ENCODE measurements around the gene UBTF. TPM values are rescaled to one million over a fixed set of nuclear protein-coding genes. Genes with fewer than 3 reads are reported as not detected.

Gene UBTF
- total and polyA plus RNA-seq, 9 of the 15 experiments (the other 6 are each of a cell fraction or from before 2014, with no cell fraction given): 1.2 to 113 (median 83.6) TPM

GRCh38 chr17:44217738-44218343 is 1.6 kb downstream of the UBTF start (continued):
- no peak for TF ChIP-seq PATZ1 (CRISPR knock-in tag; IDR thresholded peaks at IDR 0.05; ENCODE audit: borderline replicate concordance)
- no peak for TF ChIP-seq NFRKB (IDR thresholded peaks at IDR 0.05; ENCODE audit: low read depth)
- TF ChIP-seq PHF8 (IDR thresholded peaks at IDR 0.05; ENCODE audit: borderline replicate concordance, low read length): 0 out of 2 replicates have a peak, but pooled peaks have one; percentile 0
- TF ChIP-seq ZNF583 (CRISPR knock-in tag; IDR thresholded peaks at IDR 0.05): no peak
- TF ChIP-seq ZNF282 (CRISPR knock-in tag; IDR thresholded peaks at IDR 0.05): 0 out of 2 replicates have a peak, but pooled peaks have one; percentile 63
- TF ChIP-seq SMAD4 (CRISPR knock-in tag; conservative IDR thresholded peaks at IDR 0.05): 0 out of 2 replicates have a peak, but pooled peaks have one; percentile 34
- no peak for TF ChIP-seq ZZZ3 (IDR thresholded peaks at IDR 0.05)
- 0 out of 4 replicates have a peak, but pooled peaks have one; percentile 6 to 8 for TF ChIP-seq MNT (conservative IDR thresholded peaks at IDR 0.05)
- TF ChIP-seq ZEB2 (IDR thresholded peaks at IDR 0.05): no peak
- TF ChIP-seq EP400 (IDR thresholded peaks at IDR 0.05): 0 out of 2 replicates have a peak, but pooled peaks have one; percentile 7
- no peak for TF ChIP-seq JUN (IDR thresholded peaks at IDR 0.05; ENCODE audit: borderline replicate concordance, low read depth, low read length)
- TF ChIP-seq JUN (CRISPR knock-in tag; IDR thresholded peaks at IDR 0.05; ENCODE audit: borderline replicate concordance): no peak
- TF ChIP-seq SNIP1 (IDR thresholded peaks at IDR 0.05; ENCODE audit: low read depth): no peak
- TF ChIP-seq ZNF318 (IDR thresholded peaks at IDR 0.05; ENCODE audit: borderline replicate concordance in 1 of 2, low read depth in 1 of 2): no peak
- TF ChIP-seq ARNT (IDR thresholded peaks at IDR 0.05): no peak
- no peak for TF ChIP-seq NR1H2 (CRISPR knock-in tag; IDR thresholded peaks at IDR 0.05)
- 0 out of 4 replicates have a peak, but pooled peaks of 1 of the 2 experiments have one; percentile 17 for TF ChIP-seq FOXK2 (conservative IDR thresholded peaks at IDR 0.05 in 1 of 2, IDR thresholded peaks at IDR 0.05 in 1 of 2; ENCODE audit: low read depth in 2 of 2)

Data from K562 (cell line).